K562 (cell line): ENCODE measurements around the gene PA2G4. TPM values are rescaled to one million over a fixed set of nuclear protein-coding genes. Genes with fewer than 3 reads are reported as not detected.

Source experiments
- ATF7 ChIP-seq: fragments of 450-650 bp; IDR thresholded peaks from 2 replicates; pipeline ENCODE4 v1.7.1; 2014; ENCODE audit warnings: mild to moderate bottlenecking, moderate library complexity
- IRF2 ChIP-seq: sonication (generic); formaldehyde crosslinking; IDR thresholded peaks from 2 replicates; pipeline ENCODE4 v1.8.1; 2022; ENCODE audit warnings: mild to moderate bottlenecking, missing genetic modification reagents
- PURB ChIP-seq: sonication (generic); formaldehyde crosslinking; IDR thresholded peaks from 2 replicates; pipeline ENCODE4 v1.9.0; 2021; ENCODE audit warnings: low read depth, mild to moderate bottlenecking, missing genetic modification reagents
- ZNF140 ChIP-seq: fragments of 250-450 bp; sonication (Bioruptor Pico); IDR thresholded peaks from 2 replicates; pipeline ENCODE4 v1.8.0; 2021; ENCODE audit warnings: moderate library complexity, mild to moderate bottlenecking, inconsistent platforms
- ZNF224 ChIP-seq: sonication (generic); formaldehyde crosslinking; IDR thresholded peaks from 2 replicates; pipeline ENCODE4 v1.8.0; 2022; ENCODE audit warnings: mild to moderate bottlenecking, missing genetic modification reagents
- ZNF79 ChIP-seq: fragments of 250-450 bp; sonication (Bioruptor Pico); IDR thresholded peaks from 2 replicates; pipeline ENCODE4 v1.4.0; 2020; ENCODE audit warnings: low read depth, mild to moderate bottlenecking, moderate library complexity
- polyA plus RNA-seq, 8 experiments: library from polyadenylated mRNA; depleted of rRNA in 4 of 8; stranded (reverse) in 5 of 8; unstranded in 3 of 8; fragments of >200 nt; fragmentation: Nextera tagmentation in 2 of 8; fragmentation: Illumina TruSeq in 1 of 8; extraction: Ambion mirVana in 2 of 8; extraction: Trizol in 1 of 8; gene quantifications; 2 replicates each; pipeline versions ENCODE4 v1.2.1 to v1.2.3, GENCODE V29; 2011 to 2014; ENCODE audit warnings: inconsistent platforms in 1 of 8, missing spikeins in 1 of 8
- total RNA-seq, 7 experiments: library from RNA; depleted of rRNA in 6 of 7; stranded (reverse); fragments of >200 nt in 6 of 7; fragmentation: Illumina TruSeq in 2 of 7; extraction: Trizol in 2 of 7; gene quantifications; 2 replicates each; pipeline versions ENCODE4 v1.2.1 to v1.2.3, GENCODE V29; 2011 to 2021; ENCODE audit warnings: low replicate concordance in 1 of 7
- TF ChIP-seq, protein P1 (sequence below): sonication (generic); formaldehyde crosslinking; IDR thresholded peaks from 2 replicates; pipeline ENCODE4 v1.8.0; 2023; ENCODE audit warnings: missing genetic modification reagents, mild to moderate bottlenecking, borderline replicate concordance

The PA2G4 gene
- total and polyA plus RNA-seq, 9 of the 15 experiments (the other 6 are each of a cell fraction or from before 2014, with no cell fraction given) = 230 to 925 (median 638) TPM

GRCh38 chr12:56101045-56101444 is 3.3 kb upstream of the PA2G4 start (continued):
- no peak for TF ChIP-seq ZNF224 (CRISPR knock-in tag)
- no peak for TF ChIP-seq ZNF140 (CRISPR knock-in tag)
- TF ChIP-seq ATF7 = no peak
- no peak for TF ChIP-seq IRF2 (CRISPR knock-in tag)
- no peak for TF ChIP-seq PURB (CRISPR knock-in tag)
- TF ChIP-seq ZNF79 (CRISPR knock-in tag) = no peak
- TF ChIP-seq, protein P1, sequence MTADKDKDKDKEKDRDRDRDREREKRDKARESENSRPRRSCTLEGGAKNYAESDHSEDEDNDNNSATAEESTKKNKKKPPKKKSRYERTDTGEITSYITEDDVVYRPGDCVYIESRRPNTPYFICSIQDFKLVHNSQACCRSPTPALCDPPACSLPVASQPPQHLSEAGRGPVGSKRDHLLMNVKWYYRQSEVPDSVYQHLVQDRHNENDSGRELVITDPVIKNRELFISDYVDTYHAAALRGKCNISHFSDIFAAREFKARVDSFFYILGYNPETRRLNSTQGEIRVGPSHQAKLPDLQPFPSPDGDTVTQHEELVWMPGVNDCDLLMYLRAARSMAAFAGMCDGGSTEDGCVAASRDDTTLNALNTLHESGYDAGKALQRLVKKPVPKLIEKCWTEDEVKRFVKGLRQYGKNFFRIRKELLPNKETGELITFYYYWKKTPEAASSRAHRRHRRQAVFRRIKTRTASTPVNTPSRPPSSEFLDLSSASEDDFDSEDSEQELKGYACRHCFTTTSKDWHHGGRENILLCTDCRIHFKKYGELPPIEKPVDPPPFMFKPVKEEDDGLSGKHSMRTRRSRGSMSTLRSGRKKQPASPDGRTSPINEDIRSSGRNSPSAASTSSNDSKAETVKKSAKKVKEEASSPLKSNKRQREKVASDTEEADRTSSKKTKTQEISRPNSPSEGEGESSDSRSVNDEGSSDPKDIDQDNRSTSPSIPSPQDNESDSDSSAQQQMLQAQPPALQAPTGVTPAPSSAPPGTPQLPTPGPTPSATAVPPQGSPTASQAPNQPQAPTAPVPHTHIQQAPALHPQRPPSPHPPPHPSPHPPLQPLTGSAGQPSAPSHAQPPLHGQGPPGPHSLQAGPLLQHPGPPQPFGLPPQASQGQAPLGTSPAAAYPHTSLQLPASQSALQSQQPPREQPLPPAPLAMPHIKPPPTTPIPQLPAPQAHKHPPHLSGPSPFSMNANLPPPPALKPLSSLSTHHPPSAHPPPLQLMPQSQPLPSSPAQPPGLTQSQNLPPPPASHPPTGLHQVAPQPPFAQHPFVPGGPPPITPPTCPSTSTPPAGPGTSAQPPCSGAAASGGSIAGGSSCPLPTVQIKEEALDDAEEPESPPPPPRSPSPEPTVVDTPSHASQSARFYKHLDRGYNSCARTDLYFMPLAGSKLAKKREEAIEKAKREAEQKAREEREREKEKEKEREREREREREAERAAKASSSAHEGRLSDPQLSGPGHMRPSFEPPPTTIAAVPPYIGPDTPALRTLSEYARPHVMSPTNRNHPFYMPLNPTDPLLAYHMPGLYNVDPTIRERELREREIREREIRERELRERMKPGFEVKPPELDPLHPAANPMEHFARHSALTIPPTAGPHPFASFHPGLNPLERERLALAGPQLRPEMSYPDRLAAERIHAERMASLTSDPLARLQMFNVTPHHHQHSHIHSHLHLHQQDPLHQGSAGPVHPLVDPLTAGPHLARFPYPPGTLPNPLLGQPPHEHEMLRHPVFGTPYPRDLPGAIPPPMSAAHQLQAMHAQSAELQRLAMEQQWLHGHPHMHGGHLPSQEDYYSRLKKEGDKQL (CRISPR knock-in tag) = no peak
